ENCODE data around the gene PARP6.
A peak's percentile ranks its signal among the peaks of the same experiment; 100 is the strongest.

Gene PARP6

GRCh38 chr15:72313448-72313840 is 41.1 kb upstream of the PARP6 start:
- DNase-seq (ENCODE audit: low read depth), result no peak
- no peak overlapping the region for H3K4me3 ChIP-seq (ENCODE audit: low read depth, low read length)
- TF ChIP-seq CTCF (IDR thresholded peaks at IDR 0.05; ENCODE audit: low read depth, low read length, missing control alignments), result no peak
- in situ Hi-C loops (cut with HindIII; ENCODE audit: low sequenced_read_pairs), result no loop called here

GRCh38 chr15:72312605-72313447 is 40.5 kb upstream of the PARP6 start:
- TF ChIP-seq CTCF (IDR thresholded peaks at IDR 0.05; ENCODE audit: low read depth, low read length, missing control alignments), result peak; percentile 82
- no peak overlapping the region for H3K4me3 ChIP-seq (ENCODE audit: low read depth, low read length)
- DNase-seq (ENCODE audit: low read depth), result peak; percentile 28
- in situ Hi-C loops (cut with HindIII; ENCODE audit: low sequenced_read_pairs), result no loop called here

- no peak for DNase-seq (ENCODE audit: low read depth)
- in situ Hi-C loops (cut with HindIII; ENCODE audit: low sequenced_read_pairs), result no loop called here
- H3K4me3 ChIP-seq (ENCODE audit: low read depth, low read length), result no peak overlapping the region
- no peak for TF ChIP-seq CTCF (IDR thresholded peaks at IDR 0.05; ENCODE audit: low read depth, low read length, missing control alignments)
Observed at GRCh38 chr15:72307026-72307425, 34.7 kb upstream of the PARP6 start.

- in situ Hi-C loops (cut with HindIII; ENCODE audit: low sequenced_read_pairs), result no loop called here
Observed at GRCh38 chr15:72306211-72306785, 33.9 kb upstream of the PARP6 start.

GRCh38 chr15:72304596-72304995 is 32.2 kb upstream of the PARP6 start:
- no peak overlapping the region for H3K4me3 ChIP-seq (ENCODE audit: low read depth, low read length)
- TF ChIP-seq CTCF (IDR thresholded peaks at IDR 0.05; ENCODE audit: low read depth, low read length, missing control alignments), result no peak
- DNase-seq (ENCODE audit: low read depth), result no peak
- in situ Hi-C loops (cut with HindIII; ENCODE audit: low sequenced_read_pairs), result no loop called here

More at GRCh38 chr15:72306211-72306785, 33.9 kb upstream of the PARP6 start:
- DNase-seq (ENCODE audit: low read depth), result no peak
- H3K4me3 ChIP-seq (ENCODE audit: low read depth, low read length), result no peak overlapping the region
- no peak for TF ChIP-seq CTCF (IDR thresholded peaks at IDR 0.05; ENCODE audit: low read depth, low read length, missing control alignments)

GRCh38 chr15:72302955-72303354 is 30.6 kb upstream of the PARP6 start:
- in situ Hi-C loops (cut with HindIII; ENCODE audit: low sequenced_read_pairs), result no loop called here
- no peak for DNase-seq (ENCODE audit: low read depth)

More at GRCh38 chr15:72302955-72303354, 30.6 kb upstream of the PARP6 start:
- H3K4me3 ChIP-seq (ENCODE audit: low read depth, low read length), result no peak overlapping the region
- no peak for TF ChIP-seq CTCF (IDR thresholded peaks at IDR 0.05; ENCODE audit: low read depth, low read length, missing control alignments)

Data from astrocyte of the cerebellum (primary cell).